HG02981 (cell line): ENCODE data around the gene NSUN7.

ENCODE experiments used
- ATAC-seq: cut with Tn5 transposase; IDR thresholded peaks from one replicate; pipeline ENCODE4 v1.9.1; 2021; ENCODE audit warnings: mild to moderate bottlenecking, moderate library complexity; ENCODE audit not compliant: unreplicated experiment

Gene NSUN7

DNA sequence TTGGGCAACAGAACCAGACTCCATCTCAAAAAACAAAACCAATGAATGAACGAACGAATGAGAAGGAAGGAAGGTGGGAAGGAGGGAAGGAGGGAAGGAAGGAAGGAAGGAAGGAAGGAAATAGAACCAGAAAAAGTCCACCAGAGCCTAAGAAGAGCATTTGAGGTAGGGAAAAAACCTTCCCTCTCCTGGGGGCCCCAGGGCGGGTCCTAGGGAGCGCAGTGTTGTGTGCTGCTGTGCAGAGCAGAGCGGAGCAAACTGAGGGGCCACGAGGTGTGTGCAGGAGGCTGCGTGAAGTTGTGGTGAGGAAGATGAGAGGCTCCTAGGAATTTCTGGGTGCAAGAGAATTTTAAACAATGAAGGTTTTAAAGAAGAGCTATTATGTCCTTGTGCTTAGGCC, 16.0 kb upstream of the NSUN7 start:
- no peak for ATAC-seq

DNA sequence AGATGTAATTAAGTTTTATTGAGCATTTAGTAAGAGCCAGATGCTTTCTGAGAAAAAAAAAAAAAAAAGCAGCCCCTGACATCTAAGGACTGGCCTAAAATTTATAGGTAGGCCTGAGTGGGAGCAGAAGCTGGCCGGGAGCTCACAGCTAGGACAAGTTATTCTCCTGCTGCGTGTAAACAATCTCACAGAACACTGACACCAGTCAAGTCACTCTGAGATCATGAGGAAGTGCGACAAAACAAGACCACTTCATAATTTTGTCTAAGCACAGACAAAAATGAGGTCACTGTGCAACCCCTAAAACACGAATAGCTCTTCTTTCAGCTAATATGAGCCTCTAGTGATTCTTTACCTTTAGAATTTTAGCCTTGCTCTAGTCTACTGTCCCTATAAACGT, 15.3 kb upstream of the NSUN7 start:
- ATAC-seq = no peak

DNA sequence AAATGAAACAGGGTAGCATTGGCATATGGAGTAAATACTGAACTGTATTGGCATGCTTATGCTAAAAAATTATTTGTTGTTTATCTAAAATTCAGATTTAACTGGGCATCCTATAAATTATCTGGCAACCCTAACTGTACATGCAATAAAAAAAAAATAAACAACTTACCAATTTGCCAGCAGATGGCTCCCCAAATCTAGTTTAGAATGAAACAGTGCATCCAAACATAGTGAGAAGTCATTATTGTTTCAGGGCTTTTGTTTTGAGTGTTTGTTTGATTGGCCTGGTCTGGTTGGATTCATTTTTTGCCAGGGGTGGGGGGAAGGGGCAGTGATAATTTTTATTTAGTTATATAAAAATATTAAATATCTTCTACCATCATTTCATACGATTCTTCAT, 12.8 kb upstream of the NSUN7 start:
- no peak for ATAC-seq

DNA sequence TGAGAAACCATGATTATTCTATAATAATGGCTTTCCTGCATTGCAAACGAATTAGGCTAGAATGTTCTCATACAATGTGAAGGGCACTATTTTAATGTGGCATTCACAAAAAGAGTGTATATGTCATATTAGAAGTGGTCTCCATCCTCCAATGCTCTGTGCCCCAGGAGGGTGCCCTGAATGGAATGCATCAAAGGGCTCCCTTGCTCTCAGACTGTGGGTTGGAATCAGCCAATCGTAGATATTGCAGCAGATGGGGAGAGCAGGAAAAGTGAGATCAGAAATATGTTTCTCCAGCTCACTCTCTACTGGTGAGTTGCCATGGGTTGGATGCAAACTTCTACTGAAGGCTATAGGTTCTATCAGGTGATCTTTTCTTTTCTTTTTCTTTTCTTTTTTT, 11.9 kb upstream of the NSUN7 start:
- ATAC-seq = no peak

GRCh38 chr4:40739347-40739746, 10.4 kb upstream of the NSUN7 start:
- ATAC-seq = no peak

DNA sequence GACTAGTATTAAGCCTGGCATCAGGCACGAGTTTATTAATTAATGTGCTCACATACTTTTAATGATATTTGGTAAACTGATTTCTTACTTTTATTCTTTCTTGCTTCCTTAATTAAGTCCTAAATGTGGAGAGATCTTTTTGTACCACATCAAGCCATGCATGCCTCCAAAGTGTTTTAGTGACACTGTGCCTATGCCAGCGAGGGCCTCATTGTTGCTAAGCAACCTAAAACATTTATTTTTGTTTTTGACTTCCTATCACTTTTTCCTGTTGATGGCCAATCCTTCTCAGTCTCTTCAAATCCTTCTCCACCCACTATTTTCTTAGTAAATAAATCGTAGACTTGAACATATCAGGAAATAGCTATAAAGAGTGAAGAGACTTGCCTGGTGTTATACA, 5.5 kb upstream of the NSUN7 start:
- no peak for ATAC-seq

GRCh38 chr4:40745285-40745984, 4.3 kb upstream of the NSUN7 start:
- ATAC-seq = no peak

DNA sequence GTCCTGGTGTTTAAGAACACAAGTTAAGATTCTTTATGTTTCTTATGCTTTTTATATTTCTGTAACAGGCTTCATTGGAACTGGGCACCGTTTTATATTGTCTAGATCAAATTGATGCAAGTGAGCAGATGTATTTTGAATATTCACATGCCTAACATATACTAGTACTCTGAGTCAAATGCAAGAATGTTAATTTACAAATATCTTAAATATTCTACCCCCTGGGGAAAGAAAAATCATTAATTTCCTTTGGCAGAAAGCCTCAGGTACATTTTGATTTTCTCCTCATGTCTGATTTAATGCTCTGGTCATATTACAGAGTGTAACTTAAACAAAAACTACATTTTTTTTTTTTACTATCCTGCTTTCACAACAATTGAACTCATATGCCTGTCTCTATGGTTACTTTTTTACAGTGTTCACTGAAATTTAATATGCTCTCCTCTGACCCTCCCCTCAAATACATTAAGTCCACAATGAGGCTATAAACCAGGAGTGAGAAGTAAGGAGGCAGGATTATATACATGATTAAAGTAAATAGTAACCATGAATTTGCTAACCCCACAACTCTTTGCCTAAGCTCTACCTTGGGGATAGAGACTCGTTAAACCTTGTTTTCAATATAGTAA, 2.4 kb upstream of the NSUN7 start:
- no peak for ATAC-seq

GRCh38 chr4:40750461-40751258, 905 bp downstream of the NSUN7 start:
- ATAC-seq = peak; percentile 24

DNA sequence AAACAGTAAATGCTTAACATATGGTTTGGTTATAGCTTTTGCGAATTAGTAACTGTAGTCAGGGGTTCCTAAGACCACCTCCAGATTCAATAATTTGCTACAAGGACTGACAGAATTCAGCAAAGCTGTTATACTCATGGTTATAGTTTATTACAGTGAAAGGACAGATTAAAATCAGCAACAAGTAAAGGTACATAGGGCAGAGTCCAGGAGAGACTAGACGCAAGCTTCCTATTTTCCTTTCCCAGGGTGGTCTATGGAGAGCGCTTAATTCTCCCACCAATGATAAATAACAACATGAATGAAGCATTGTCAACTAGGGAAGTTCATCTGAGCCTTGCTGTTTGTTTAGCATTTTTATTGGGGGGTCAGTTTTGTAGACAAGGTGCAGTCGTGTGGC, 5.9 kb downstream of the NSUN7 start:
- ATAC-seq = no peak

- ATAC-seq = peak; percentile 99
Measured at GRCh38 chr4:40763228-40763716, 13.5 kb downstream of the NSUN7 start.

DNA sequence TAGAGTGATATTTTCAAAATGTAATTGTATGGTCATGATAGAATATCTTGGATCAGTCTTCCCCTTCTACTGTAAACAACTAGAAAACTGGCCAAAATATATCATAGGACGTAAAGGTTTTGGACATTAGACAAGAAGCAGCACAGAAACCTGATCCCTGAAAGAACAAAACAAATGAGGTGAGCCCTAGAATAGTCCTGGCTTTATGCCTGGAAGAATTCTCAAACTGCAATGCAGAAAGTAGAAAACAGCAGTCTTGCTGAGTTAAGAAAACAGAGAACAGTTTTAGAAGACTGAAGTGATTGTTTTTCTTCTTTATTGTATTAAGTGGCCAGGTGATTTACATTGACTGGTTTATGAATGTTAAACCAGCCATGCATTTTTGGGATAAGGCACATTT, 19.5 kb downstream of the NSUN7 start:
- ATAC-seq = no peak

GRCh38 chr4:40778090-40778489, 28.3 kb downstream of the NSUN7 start:
- no peak for ATAC-seq

- ATAC-seq = no peak
Measured at GRCh38 chr4:40782876-40783275, 33.1 kb downstream of the NSUN7 start.

- ATAC-seq = no peak
Measured at GRCh38 chr4:40785727-40786126, 36.0 kb downstream of the NSUN7 start.

DNA sequence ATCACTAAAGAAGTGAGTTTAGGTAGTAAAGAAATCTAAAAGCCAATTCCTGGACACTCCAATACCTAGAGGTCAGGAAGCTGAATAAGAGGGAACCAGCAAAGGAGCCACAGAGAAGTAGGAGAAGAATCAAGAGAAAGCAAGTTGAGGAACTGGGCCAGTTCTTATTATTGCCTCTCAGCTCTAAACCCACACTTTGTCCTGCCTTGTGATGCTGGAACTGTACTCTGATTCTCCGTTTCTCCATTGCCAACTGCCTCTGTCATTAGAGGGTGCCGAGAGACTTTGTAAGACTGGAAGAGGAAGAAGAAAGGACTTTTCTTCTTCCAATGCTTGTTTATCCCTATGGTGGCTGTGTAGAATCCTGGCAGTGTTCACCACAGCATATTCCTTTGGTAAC, 38.6 kb downstream of the NSUN7 start:
- ATAC-seq = no peak

DNA sequence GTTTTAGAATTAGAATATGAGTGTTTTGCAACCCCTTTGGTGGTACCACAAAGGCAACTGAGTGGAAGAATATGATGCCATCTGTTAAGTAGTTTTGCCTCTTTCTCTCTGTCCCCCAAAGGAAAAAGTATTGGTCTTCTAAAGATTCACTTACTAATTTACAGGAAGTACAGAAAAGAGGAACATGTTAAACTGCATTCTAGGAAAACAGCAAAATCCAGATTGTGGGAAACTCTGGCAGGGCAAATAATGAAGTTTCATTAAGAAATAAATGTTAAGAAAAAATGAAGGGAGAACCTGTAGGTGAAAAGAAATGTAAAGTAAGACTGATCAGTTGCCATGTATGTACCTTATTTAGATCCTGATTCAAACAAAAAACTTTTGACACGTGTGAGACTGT, 39.3 kb downstream of the NSUN7 start:
- no peak for ATAC-seq

DNA sequence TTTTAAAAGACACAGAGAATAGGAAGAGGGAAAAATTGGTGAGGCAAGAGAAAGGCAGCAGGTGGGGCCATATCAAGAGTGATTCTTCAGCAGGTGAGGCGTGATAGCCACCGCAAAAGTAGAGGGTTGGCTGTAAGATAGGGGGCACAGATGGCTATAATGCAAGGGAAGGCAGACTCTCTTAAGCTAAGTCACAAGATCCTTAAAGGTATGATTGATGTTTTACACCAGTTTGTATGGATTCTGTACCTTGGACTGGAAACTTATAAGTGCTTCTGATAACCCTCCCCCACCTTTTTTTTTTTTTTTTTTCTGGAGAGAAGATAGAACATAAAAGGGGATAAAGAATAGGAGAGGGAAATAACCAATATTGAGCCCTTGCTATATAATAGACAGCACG, 40.0 kb downstream of the NSUN7 start:
- no peak for ATAC-seq

DNA sequence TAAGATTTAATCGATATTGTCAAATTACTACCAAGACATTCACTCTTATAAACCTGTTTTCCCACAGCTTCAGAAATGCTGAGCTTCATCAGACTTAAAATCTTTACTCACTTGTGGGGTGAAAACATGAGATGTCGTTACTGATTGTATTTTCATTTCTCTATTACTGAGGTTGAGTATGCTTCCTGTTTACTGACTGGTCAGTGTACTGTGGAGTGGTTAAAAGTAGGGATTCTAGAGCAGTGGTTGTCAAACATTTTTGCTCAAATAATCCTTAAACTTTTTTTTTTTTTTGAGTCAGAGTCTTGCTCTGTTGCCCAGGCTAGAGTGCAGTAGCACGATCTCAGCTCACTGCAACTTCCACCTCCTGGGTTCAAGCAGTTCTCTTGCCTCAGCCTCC, 50.3 kb downstream of the NSUN7 start:
- peak; percentile 75 for ATAC-seq

DNA sequence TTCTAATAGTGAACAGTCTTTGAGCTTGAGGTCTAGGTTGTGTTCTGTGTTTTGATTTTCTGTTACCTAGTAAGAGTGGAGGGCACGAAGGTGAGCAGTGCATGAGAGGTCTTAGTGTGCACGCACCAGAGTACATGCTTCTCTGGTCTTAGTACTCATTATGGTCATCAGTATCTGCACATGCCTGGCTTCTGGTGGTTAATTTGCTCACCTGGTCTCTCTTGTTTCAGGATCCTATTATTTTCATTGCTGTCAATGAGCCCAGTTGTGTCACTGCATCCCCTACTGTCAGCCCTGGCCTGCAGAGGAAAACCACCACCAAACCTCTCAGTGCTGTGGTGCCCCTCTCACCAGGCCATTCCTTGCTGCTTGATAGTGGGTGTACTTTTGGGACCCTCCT, 54.8 kb downstream of the NSUN7 start:
- ATAC-seq = no peak

GRCh38 chr4:40808926-40809457, 59.2 kb downstream of the NSUN7 start:
- no peak for ATAC-seq

DNA sequence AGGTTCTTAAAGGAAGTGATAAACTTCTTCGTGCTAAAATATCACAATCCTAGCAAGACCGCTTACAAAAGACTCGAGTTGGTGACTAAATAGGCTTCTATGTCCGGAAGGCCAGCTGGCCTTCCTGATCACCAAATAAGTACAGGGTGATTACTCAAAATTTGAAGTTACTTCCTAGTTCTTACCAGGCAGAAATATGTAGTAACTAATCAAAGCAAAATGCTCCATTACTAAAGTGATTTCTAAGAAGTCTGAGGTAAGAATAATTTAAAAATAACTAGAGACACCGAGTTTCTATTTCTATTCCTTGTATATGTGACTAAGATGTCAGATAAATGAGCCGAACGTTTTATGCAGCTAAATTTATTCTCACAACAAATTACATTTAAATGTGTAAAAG, 62.2 kb downstream of the NSUN7 start:
- ATAC-seq = no peak
